Measurements from ENCODE around the gene SNRPB2. TPM values are rescaled to one million over a fixed set of nuclear protein-coding genes. Genes with fewer than 3 reads are reported as not detected.

Gene SNRPB2
- total RNA-seq, 2 experiments from 2014 or later = 93.1 to 99.8 TPM

GRCh38 chr20:16708602-16709001 lies 21.2 kb upstream of the SNRPB2 start:
- Mint-ChIP-seq H3K4me1 (ENCODE audit: low read depth) (peaks cover 29% of the 10 kb centered on the region), H3K4me3 (no peak overlapping the region), H3K36me3 (ENCODE audit: low read depth) (no peaks in the 10 kb centered on the region), H3K27me3 (ENCODE audit: low read depth) (no peaks in the 10 kb centered on the region), H3K9me3 (peaks cover 5% of the 10 kb centered on the region), H3K27ac (no peak overlapping the region)
- intact Hi-C loops (cut with micrococcal nuclease) = no loop called here
- CTCF ChIA-PET = no interaction called here
- no peak for DNase-seq

- peaks cover 29% of the 10 kb centered on the region for H3K4me1 Mint-ChIP-seq (ENCODE audit: low read depth)
- H3K27me3 Mint-ChIP-seq (ENCODE audit: low read depth) = no peaks in the 10 kb centered on the region
- H3K36me3 Mint-ChIP-seq (ENCODE audit: low read depth) = no peaks in the 10 kb centered on the region
- CTCF ChIA-PET = no interaction called here
- no peak overlapping the region for H3K4me3 Mint-ChIP-seq
- peaks cover 5% of the 10 kb centered on the region for H3K9me3 Mint-ChIP-seq
- no peak overlapping the region for H3K27ac Mint-ChIP-seq
- peak; percentile 12 for DNase-seq
- intact Hi-C loops (cut with micrococcal nuclease) = no loop called here
Observed at GRCh38 chr20:16709017-16709416, 20.8 kb upstream of the SNRPB2 start.

DNA sequence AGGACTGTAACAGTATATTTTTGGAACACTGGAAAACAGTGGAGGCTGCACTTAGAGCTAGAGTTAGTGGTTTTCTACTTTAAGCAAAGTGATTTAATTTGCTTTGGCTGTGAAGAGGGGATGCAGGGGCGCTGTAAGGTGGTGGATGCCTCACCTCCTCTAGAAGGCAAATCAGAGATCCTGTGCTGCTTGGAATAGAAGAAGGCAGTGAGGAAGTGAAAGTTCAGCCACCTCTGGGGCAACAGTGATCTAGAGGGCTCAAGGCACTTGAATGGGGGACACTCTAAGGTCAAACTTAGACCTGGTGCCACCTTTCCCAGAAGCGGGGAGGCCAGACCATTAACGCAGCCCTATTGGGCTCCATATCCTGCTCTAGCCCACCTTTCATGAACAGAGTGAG lies 19.0 kb upstream of the SNRPB2 start:
- Mint-ChIP-seq H3K4me1 (ENCODE audit: low read depth) (peaks cover 29% of the 10 kb centered on the region), H3K9me3 (no peaks in the 10 kb centered on the region)
- CTCF ChIA-PET = interaction anchor here (0.6 kb wide), 1 partner anchor 235 kb away, joined by 3 read pairs; no protein-coding TSS in a partner anchor

GRCh38 chr20:16711661-16712258 lies 18.1 kb upstream of the SNRPB2 start:
- peaks cover 29% of the 10 kb centered on the region for H3K4me1 Mint-ChIP-seq (ENCODE audit: low read depth)
- CTCF ChIA-PET = interaction anchor here (0.6 kb wide), 1 partner anchor 236 kb away, joined by 3 read pairs; no protein-coding TSS in a partner anchor
- H3K9me3 Mint-ChIP-seq = no peaks in the 10 kb centered on the region
- H3K36me3 Mint-ChIP-seq (ENCODE audit: low read depth) = no peaks in the 10 kb centered on the region
- H3K27me3 Mint-ChIP-seq (ENCODE audit: low read depth) = peaks cover 7% of the 10 kb centered on the region
- no peak overlapping the region for H3K4me3 Mint-ChIP-seq
- no peak for DNase-seq
- no peak overlapping the region for H3K27ac Mint-ChIP-seq
- intact Hi-C loops (cut with micrococcal nuclease) = no loop called here

More for the DNA sequence above, 19.0 kb upstream of the SNRPB2 start:
- Mint-ChIP-seq H3K36me3 (ENCODE audit: low read depth) (no peaks in the 10 kb centered on the region), H3K4me3 (no peak overlapping the region), H3K27me3 (ENCODE audit: low read depth) (peaks cover 2% of the 10 kb centered on the region), H3K27ac (no peak overlapping the region)
- DNase-seq = no peak
- intact Hi-C loops (cut with micrococcal nuclease) = no loop called here

- H3K27me3 Mint-ChIP-seq (ENCODE audit: low read depth) = peaks cover 7% of the 10 kb centered on the region
- peaks cover 25% of the 10 kb centered on the region for H3K4me1 Mint-ChIP-seq (ENCODE audit: low read depth)
- no peak overlapping the region for H3K27ac Mint-ChIP-seq
- intact Hi-C loops (cut with micrococcal nuclease) = no loop called here
- CTCF ChIA-PET = interaction anchor here (0.8 kb wide), 1 partner anchor 226 kb away, joined by 3 read pairs; no protein-coding TSS in a partner anchor
- H3K9me3 Mint-ChIP-seq = no peaks in the 10 kb centered on the region
- no peaks in the 10 kb centered on the region for H3K36me3 Mint-ChIP-seq (ENCODE audit: low read depth)
- no peak overlapping the region for H3K4me3 Mint-ChIP-seq
- no peak for DNase-seq
Observed at GRCh38 chr20:16712511-16712947, 17.3 kb upstream of the SNRPB2 start.

GRCh38 chr20:16713066-16713465 lies 16.8 kb upstream of the SNRPB2 start:
- no peak for DNase-seq
- no peak overlapping the region for H3K27ac Mint-ChIP-seq
- H3K4me3 Mint-ChIP-seq = no peak overlapping the region
- peaks cover 19% of the 10 kb centered on the region for H3K4me1 Mint-ChIP-seq (ENCODE audit: low read depth)
- CTCF ChIA-PET = interaction anchor here (0.8 to 1.0 kb wide), 2 partner anchors 16 to 226 kb away, joined by 3 read pairs; no protein-coding TSS in a partner anchor
- H3K36me3 Mint-ChIP-seq (ENCODE audit: low read depth) = no peaks in the 10 kb centered on the region
- no peaks in the 10 kb centered on the region for H3K9me3 Mint-ChIP-seq
- H3K27me3 Mint-ChIP-seq (ENCODE audit: low read depth) = peaks cover 10% of the 10 kb centered on the region
- intact Hi-C loops (cut with micrococcal nuclease) = no loop called here

GRCh38 chr20:16714242-16714641 lies 15.6 kb upstream of the SNRPB2 start:
- no peaks in the 10 kb centered on the region for H3K36me3 Mint-ChIP-seq (ENCODE audit: low read depth)
- no peaks in the 10 kb centered on the region for H3K9me3 Mint-ChIP-seq
- CTCF ChIA-PET = no interaction called here
- H3K4me1 Mint-ChIP-seq (ENCODE audit: low read depth) = peaks cover 8% of the 10 kb centered on the region
- H3K4me3 Mint-ChIP-seq = no peak overlapping the region
- no peak overlapping the region for H3K27ac Mint-ChIP-seq
- DNase-seq = no peak
- H3K27me3 Mint-ChIP-seq (ENCODE audit: low read depth) = peaks cover 10% of the 10 kb centered on the region
- intact Hi-C loops (cut with micrococcal nuclease) = no loop called here

GRCh38 chr20:16714751-16715150 lies 15.1 kb upstream of the SNRPB2 start:
- Mint-ChIP-seq H3K4me3 (no peak overlapping the region), H3K27ac (no peak overlapping the region), H3K4me1 (ENCODE audit: low read depth) (peaks cover 3% of the 10 kb centered on the region), H3K27me3 (ENCODE audit: low read depth) (peaks cover 10% of the 10 kb centered on the region), H3K36me3 (ENCODE audit: low read depth) (no peaks in the 10 kb centered on the region), H3K9me3 (no peaks in the 10 kb centered on the region)
- CTCF ChIA-PET = no interaction called here
- intact Hi-C loops (cut with micrococcal nuclease) = no loop called here
- no peak for DNase-seq

- CTCF ChIA-PET = no interaction called here
Observed at GRCh38 chr20:16719421-16719820, 10.4 kb upstream of the SNRPB2 start.

GRCh38 chr20:16729080-16729479 lies 746 bp upstream of the SNRPB2 start:
- Mint-ChIP-seq H3K27ac (peak overlapping the region; percentile 98), H3K9me3 (peaks cover 3% of the 10 kb centered on the region), H3K27me3 (ENCODE audit: low read depth) (peaks cover 8% of the 10 kb centered on the region), H3K36me3 (ENCODE audit: low read depth) (peaks cover 31% of the 10 kb centered on the region), H3K4me1 (ENCODE audit: low read depth) (peaks cover 38% of the 10 kb centered on the region), H3K4me3 (peak overlapping the region; percentile 99)
- CTCF ChIA-PET = interaction anchor here (1.0 to 1.1 kb wide), 2 partner anchors 16 to 213 kb away, joined by 3 to 5 read pairs; no protein-coding TSS in a partner anchor
- intact Hi-C loops (cut with micrococcal nuclease) = loop anchor here (5.0 to 10.0 kb wide), 3 partner anchors 1238 to 1768 kb away; partner anchors contain the start of genes KAT14, MGME1, PET117 and RBBP9
- DNase-seq = no peak

More at GRCh38 chr20:16719421-16719820, 10.4 kb upstream of the SNRPB2 start:
- Mint-ChIP-seq H3K4me3 (no peak overlapping the region), H3K4me1 (ENCODE audit: low read depth) (no peaks in the 10 kb centered on the region), H3K27me3 (ENCODE audit: low read depth) (peaks cover 18% of the 10 kb centered on the region), H3K27ac (no peak overlapping the region), H3K36me3 (ENCODE audit: low read depth) (no peaks in the 10 kb centered on the region), H3K9me3 (no peaks in the 10 kb centered on the region)
- intact Hi-C loops (cut with micrococcal nuclease) = no loop called here
- DNase-seq = no peak

DNA sequence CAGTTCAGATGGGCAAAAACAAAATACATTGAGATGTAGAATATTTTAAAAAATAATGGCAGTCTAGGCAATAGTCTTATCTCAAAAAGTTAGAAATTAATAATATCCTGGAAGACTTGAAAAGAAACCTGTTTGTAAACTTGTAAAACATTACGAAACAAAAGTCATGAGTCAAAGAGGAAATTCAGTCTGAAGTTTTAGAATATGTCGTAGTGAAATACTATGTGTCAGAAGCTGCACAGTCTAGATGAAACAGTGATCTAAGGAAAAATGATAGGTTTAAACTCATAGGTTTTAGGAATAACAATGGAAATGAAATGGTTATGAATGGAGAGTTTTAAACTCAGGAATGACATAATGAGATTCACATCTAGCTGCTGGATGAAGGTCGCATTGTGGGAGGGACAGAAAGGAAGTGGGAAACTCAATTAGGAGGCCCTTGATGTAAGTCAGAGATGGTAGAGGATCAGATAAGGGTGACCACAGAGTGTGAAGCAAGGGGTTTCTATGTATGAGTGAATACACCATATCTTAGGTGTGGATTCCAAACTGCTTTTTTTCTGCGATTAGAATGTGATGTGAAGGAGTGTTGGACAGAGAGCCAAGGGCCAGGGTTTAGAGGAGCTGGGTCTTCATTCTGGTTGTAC lies 2.8 kb downstream of the SNRPB2 start:
- H3K4me3 Mint-ChIP-seq = no peak overlapping the region
- peaks cover 40% of the 10 kb centered on the region for H3K36me3 Mint-ChIP-seq (ENCODE audit: low read depth)
- H3K9me3 Mint-ChIP-seq = peaks cover 3% of the 10 kb centered on the region
- no peak overlapping the region for H3K27ac Mint-ChIP-seq
- H3K4me1 Mint-ChIP-seq (ENCODE audit: low read depth) = peaks cover 55% of the 10 kb centered on the region
- intact Hi-C loops (cut with micrococcal nuclease) = loop anchor here (5.0 kb wide), 2 partner anchors 950 to 1555 kb away; partner anchors contain the start of genes RRBP1 and ZNF133
- no peaks in the 10 kb centered on the region for H3K27me3 Mint-ChIP-seq (ENCODE audit: low read depth)
- DNase-seq = no peak
- CTCF ChIA-PET = interaction anchor here (0.5 kb wide), 1 partner anchor 714 kb away, joined by 3 read pairs; no protein-coding TSS in a partner anchor

DNA sequence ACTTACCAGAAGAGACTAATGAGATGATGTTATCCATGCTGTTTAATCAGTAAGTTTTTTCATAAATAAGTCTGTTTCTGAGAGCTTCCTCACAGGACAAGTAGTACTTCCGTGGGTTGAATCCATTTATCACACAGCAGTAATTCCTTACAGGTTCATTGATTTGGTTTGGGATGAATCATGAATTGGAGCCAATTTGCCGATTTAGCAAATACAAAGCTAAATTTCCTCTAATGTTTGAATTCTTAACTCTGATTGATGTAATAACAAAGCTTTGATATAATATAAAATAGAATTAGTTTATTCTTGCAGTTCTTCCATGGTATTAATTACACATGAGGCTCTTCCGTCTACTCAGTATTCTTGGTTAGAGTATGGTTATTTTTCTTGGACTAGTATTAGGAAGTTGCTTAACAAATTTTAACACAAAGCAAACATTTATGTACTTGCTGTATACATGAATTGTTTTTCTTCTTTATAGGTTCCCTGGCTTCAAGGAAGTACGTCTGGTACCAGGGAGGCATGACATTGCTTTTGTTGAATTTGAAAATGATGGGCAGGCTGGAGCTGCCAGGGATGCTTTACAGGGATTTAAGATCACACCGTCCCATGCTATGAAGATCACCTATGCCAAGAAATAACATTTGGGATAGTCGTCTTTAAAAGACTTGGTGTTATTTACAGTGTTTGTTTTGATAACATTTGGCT lies 10.7 kb downstream of the SNRPB2 start:
- Mint-ChIP-seq H3K27me3 (ENCODE audit: low read depth) (no peaks in the 10 kb centered on the region), H3K9me3 (no peaks in the 10 kb centered on the region), H3K4me1 (ENCODE audit: low read depth) (peaks cover 6% of the 10 kb centered on the region), H3K36me3 (ENCODE audit: low read depth) (peaks cover 22% of the 10 kb centered on the region), H3K27ac (no peak overlapping the region), H3K4me3 (no peak overlapping the region)
- intact Hi-C loops (cut with micrococcal nuclease) = no loop called here
- CTCF ChIA-PET = interaction anchor here (0.7 to 1.4 kb wide), 4 partner anchors 12 to 35 kb away, joined by 3 to 4 read pairs (median 3); no protein-coding TSS in a partner anchor
- no peak for DNase-seq

Data from activated naive CD4-positive, alpha-beta T cell treated with anti-CD3 and anti-CD28 coated beads for 36 hours (primary cell).